ENCODE data around the gene PALD1.
"Not testable (repeated sequence)": the region's sequence is repeated elsewhere in the genome, so short reads cannot be mapped to it uniquely, and the experiment has no call there.

PALD1 gene

DNA sequence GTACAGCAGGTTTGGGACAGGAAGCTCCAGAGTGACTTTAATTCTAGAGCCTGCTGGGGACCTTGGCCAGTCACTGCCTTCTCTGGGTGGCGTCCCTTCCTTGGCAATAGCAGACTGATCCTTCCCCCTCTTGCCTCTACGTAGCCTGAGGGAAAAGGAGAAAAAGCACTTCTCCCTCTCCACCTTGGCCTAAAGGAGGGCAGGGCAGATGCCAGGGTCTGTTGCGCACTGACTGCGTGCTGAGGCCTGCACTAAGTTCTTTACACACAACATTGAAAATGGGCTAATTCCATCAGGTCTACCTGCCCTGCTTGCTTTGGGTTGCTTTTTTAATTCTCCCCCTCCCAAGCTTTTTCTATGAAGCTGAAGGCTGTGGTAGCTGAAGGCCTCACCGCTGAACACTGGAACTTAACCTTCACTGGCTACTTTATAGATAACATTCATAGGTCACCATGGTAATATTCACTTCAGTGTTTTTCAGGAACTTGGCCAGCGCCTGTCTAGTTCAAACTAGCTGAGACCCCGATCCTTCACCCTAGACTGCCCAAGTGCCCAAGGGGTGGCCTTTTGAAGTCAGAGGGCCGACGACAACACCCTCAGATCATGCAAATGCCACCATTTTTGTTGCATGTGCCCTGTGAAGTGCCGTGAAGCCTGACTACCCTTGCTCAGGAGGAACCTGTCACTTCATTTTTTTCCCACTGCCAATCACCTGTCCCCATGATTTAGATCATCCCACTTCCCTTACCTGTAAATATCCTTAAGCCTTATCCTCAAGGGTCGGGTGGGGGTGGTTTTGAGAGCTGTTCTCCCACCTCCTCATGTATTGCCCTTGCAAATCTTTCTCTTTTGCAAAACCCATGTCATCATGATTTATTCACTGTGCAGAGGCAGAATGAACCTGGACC lies 95.3 kb downstream of the PALD1 start:
- no peak for DNase-seq (ENCODE audit: low spot score)

DNA sequence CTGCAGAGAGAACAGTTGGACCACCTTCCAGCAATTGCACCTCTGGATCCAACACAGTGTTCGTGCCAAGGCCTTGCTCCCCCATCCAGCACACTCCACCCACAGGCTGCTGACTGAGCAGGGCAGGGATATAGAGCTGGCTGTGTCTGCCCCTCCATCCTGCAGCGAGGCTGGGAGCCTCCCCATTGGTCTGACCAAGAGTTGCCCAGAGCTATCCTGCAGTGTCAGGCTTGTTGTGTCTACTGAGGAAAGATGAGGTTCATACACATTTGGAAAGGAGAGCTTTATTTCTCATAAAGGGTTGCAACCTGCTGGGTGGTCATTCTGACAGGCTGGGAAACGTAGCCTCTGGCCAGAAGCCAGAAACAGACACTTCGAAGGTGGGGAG lies 96.9 kb downstream of the PALD1 start:
- no peak for DNase-seq (ENCODE audit: low spot score)

GRCh38 chr10:70575874-70576802 lies 97.6 kb downstream of the PALD1 start:
- DNase-seq (ENCODE audit: low spot score): peak; percentile 40

DNA sequence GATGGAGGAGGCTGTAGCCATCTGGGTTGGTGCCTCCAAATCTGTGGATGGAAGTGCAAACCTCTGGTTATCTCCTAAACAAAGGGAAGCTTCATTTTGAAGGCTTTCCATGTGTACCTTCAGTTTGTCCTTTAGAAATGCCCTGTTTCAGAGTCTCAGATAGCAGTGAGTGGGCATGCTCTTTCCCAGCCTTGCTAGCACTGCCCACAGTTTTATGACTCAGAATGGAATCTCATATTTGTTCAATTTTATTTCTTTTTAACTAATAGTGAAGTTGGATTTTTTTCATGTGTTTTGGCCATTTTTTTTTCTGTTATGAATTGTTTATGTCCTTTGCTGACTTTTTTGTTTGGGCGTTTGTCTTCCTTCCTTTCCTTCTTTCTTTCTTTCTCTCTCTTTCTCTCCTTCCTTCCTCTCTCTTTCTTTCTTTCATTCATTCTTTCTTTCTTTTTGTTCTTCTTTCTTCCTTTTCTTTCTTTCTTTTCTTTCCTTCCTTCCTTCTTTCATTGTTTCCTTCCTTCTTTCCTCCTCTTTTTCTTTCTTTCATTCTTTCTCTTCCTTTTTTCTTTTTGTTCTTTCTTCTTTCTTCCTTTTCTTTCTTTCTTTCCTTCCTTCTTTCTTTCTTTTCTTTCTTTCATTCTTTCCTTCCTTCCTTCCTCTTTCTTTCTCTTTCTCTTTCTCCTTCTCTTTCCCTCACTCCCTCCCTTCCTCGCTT lies 98.4 kb downstream of the PALD1 start:
- DNase-seq (ENCODE audit: low spot score): no peak

DNA sequence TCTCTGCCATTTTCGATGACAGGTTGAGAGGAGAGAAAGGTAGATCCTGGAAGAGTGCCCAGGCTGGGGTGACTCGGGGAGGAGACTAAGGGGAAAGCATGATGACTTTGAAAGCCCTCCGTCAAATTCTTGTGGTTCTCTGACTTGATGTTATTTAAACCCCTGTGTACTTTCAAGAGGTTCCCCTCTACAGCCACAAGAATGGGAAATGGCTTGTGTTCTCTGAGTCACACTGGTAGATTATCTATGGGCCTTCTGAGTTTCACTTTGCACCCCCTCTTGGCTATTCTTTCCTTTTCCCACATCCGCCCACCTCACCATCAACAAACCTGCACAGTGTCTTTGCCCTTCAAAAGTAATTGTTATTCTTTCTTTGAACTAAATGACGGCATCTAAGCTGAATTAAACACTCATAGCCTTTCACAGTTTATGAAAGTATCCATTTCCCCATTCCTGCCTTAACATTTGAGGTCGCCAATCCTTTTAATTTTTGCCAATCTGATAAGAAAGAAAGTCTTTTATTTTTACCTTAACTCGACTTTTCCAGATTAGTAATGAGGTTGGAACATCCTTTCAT lies 99.9 kb downstream of the PALD1 start:
- no peak for DNase-seq (ENCODE audit: low spot score)

- DNase-seq (ENCODE audit: low spot score): peak; percentile 49
Observed at GRCh38 chr10:70579234-70580002, 100.9 kb downstream of the PALD1 start.

GRCh38 chr10:70581176-70581575 lies 102.6 kb downstream of the PALD1 start:
- DNase-seq (ENCODE audit: low spot score): not testable (repeated sequence)

- DNase-seq (ENCODE audit: low spot score): no peak
Observed at GRCh38 chr10:70582793-70583668, 104.5 kb downstream of the PALD1 start.

- DNase-seq (ENCODE audit: low spot score): no peak
Observed at GRCh38 chr10:70583669-70584037, 105.1 kb downstream of the PALD1 start.

DNA sequence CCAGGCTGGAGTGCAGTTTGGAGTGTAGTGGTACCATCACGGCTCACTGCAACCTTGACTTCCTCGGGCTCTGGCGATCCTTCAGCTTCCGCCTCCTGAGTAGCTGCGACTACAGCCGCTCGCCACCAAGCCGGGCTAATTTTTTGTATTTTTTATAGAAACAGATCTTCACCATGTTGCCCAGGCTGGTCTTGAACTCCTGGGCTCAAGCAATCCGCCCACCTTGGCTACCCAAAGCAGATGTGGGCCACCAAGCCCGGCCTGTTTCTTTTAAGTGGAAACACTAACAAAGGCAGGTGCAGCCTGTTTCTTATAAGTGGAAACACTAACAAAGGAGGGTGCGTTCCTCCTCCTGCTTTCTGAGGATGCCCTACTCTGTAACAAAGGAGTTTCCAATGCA lies 105.8 kb downstream of the PALD1 start:
- no peak for DNase-seq (ENCODE audit: low spot score)

GRCh38 chr10:70584909-70585544 lies 106.5 kb downstream of the PALD1 start:
- DNase-seq (ENCODE audit: low spot score): peak; percentile 90

DNA sequence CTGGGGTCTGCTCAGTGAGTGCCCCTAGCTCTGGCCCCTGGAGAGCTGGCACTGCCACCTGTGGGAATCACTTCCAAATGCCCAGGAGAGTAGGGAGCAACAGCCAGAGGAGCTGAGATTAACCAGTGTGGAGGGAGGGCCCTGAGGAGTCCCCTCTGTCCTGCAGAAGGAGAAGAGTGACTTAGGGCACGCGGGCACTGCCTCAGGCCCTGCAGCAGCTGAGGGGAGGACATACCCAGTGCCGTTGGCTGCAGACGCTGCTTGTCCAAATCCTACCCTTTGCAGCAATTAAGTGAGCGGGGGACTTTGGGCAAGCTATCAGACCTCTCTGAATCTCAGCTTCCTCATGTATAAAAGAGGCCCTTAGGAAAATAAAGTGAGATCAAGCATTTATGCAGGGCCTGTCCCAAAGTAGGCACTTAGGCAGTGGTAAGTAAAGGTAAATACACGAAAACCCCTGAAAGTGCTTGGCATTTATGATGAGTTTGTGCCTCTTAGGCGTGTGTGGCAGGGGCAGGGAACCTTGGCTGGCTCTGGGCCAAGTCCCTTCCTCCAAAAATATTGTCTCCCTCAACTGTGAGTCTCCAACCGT lies 107.1 kb downstream of the PALD1 start:
- no peak for DNase-seq (ENCODE audit: low spot score)

DNA sequence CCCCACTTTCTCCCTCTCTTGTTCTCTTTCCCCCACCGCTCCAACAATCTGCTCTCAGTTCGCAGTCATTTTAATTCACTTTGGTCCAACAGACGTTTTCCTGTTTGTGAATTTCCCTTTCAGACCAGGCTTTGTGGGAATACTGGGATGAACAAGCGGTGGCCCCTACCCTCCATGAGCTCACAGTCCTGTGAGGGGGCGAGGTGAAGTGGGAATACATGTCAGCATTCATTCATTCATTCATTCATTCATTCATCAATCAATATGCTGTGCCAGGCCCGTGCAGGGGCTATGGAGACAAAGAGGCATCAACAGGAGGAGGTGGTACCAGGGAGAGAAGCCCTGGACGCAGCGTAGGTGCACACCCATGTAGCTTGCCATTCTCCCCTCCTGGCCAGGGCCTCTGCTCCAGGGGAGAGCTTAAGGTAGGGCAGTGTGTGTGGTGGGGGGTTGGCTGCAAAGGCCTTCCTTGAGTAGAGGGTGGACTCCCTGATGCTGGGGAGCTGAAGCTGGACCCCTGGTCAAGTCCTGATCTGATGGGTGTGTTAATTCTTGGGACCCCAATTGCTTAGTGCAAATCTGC lies 107.9 kb downstream of the PALD1 start:
- no peak for DNase-seq (ENCODE audit: low spot score)

DNA sequence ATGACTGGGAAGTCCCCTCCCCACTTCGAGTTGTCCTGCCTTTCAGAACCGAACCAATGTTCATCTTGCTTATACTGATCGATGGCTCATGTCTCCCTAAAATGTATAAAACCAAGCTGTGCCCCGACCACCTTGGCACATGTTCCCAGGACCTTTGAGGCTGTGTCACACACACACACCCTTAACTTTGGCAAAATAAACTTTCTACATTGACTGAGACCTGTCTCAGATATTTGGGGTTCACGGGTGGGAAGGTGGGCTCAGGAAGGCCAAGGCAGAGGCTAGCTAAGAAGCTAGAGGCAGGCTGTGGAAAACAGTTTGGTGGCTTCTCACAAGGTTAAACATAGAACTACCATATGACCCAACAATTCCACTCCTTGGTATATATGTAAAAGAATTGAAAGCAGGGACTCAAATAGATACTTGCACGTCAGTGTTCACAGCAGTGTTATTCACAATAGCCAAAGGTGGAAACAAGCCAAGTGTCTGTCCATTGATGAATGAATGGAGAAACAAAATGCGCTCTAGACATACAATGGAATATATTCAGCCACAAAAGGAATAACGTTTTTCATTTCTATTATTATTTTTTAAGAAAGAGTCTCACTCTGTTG lies 108.6 kb downstream of the PALD1 start:
- DNase-seq (ENCODE audit: low spot score): no peak

GRCh38 chr10:70588255-70588654 lies 109.7 kb downstream of the PALD1 start:
- no peak for DNase-seq (ENCODE audit: low spot score)

DNA sequence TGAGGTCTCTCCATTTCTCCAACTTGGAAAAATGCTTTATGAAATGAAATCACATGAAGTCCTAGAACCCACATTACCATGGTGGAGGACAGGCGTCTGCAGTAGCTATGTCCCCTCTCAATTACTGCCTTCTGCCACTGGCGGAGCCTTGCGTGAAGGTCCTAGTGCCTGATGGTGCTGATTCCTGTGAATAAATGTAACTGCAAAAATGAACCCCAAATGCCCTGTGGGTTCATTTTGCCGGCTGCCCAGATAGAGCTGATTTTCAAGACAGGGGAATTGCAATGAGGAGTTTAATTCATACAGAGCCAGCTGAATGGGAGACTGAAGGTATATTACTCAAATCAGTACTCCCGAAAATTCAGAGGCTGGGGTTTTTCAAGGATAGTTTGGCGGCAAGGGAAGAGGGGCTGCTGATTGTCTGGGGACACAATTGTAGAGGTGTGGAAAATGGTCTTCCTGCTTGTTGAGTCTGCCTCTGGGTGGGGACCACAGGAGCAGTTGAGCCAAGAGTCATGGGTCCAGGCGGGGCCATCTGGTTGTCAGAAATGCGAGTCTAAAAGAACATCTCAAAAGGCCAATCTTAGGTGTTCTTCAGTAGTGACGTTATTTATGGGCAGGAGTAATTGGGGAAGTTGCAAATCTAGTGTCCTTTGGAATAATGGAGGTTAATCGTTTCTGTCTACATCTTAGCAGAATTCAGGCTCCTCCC lies 110.4 kb downstream of the PALD1 start:
- no peak for DNase-seq (ENCODE audit: low spot score)

- no peak for DNase-seq (ENCODE audit: low spot score)
Observed at GRCh38 chr10:70589762-70590654, 111.4 kb downstream of the PALD1 start.

All from iPS-NIHi11 (cell line).